H9 (cell line): ENCODE data around the gene ANO3. TPM values are rescaled to one million over a fixed set of nuclear protein-coding genes. Genes with fewer than 3 reads are reported as not detected.

ENCODE experiments used
- DNase-seq: peaks from one replicate; pipeline ENCODE4 v3.0.0-alpha.2; 2017
- H2AFZ ChIP-seq: one replicate; pipeline ENCODE4 v1.6.1; 2013; ENCODE audit warnings: mild to moderate bottlenecking, low read length, control low read depth, moderate library complexity
- H2AK5ac ChIP-seq: 2 replicates; pipeline ENCODE4 v1.6.1; 2013; ENCODE audit warnings: low read length, control low read depth, mixed read lengths; ENCODE audit not compliant: insufficient read length
- H2BK120ac ChIP-seq: one replicate; pipeline ENCODE4 v1.6.1; 2013; ENCODE audit warnings: low read depth, mild to moderate bottlenecking, low read length, control low read depth, inconsistent platforms; ENCODE audit not compliant: poor library complexity, severe bottlenecking
- H2BK12ac ChIP-seq: 2 replicates; pipeline ENCODE4 v1.6.1; 2013; ENCODE audit warnings: low read length, control low read depth, mixed read lengths, low read depth; ENCODE audit not compliant: insufficient read length
- H2BK15ac ChIP-seq: 2 replicates; pipeline ENCODE4 v1.6.1; 2013; ENCODE audit warnings: low read depth, low read length, control low read depth
- H2BK20ac ChIP-seq: one replicate; pipeline ENCODE4 v1.6.1; 2013; ENCODE audit warnings: low read depth, mild to moderate bottlenecking, low read length, control low read depth, inconsistent platforms; ENCODE audit not compliant: poor library complexity, severe bottlenecking
- H2BK5ac ChIP-seq: 2 replicates; pipeline ENCODE4 v1.6.1; 2013; ENCODE audit warnings: low read length, control low read depth, mixed read lengths; ENCODE audit not compliant: insufficient read length
- H3K14ac ChIP-seq: 2 replicates; pipeline ENCODE4 v1.6.1; 2013; ENCODE audit warnings: low read length, control low read depth; ENCODE audit not compliant: insufficient read depth
- H3K18ac ChIP-seq: 2 replicates; pipeline ENCODE4 v1.6.1; 2013; ENCODE audit warnings: low read depth, mild to moderate bottlenecking, mixed read lengths, low read length, control low read depth; ENCODE audit not compliant: insufficient read length
- H3K23ac ChIP-seq: 2 replicates; pipeline ENCODE4 v1.6.1; 2013; ENCODE audit warnings: low read length, control low read depth, mixed read lengths, low read depth; ENCODE audit not compliant: insufficient read length
- H3K23me2 ChIP-seq: 2 replicates; pipeline ENCODE4 v1.6.1; 2013; ENCODE audit warnings: low read depth, mild to moderate bottlenecking, mixed read lengths, low read length, control low read depth; ENCODE audit not compliant: insufficient read length, poor library complexity, severe bottlenecking
- H3K27ac ChIP-seq: 2 replicates; pipeline ENCODE4 v1.5.1; 2013; ENCODE audit warnings: low read length, control low read depth, mixed read lengths, low read depth; ENCODE audit not compliant: insufficient read length
- H3K27me3 ChIP-seq: 2 replicates; pipeline ENCODE4 v1.6.1; 2013; ENCODE audit warnings: low read length, control low read depth, inconsistent platforms; ENCODE audit not compliant: insufficient read depth
- H3K4ac ChIP-seq: 2 replicates; pipeline ENCODE4 v1.6.1; 2013; ENCODE audit warnings: low read depth, mild to moderate bottlenecking, control low read depth, inconsistent platforms, low read length, moderate library complexity
- H3K4me1 ChIP-seq: 2 replicates; pipeline ENCODE4 v1.6.1; 2013; ENCODE audit warnings: low read length, control low read depth, inconsistent platforms; ENCODE audit not compliant: insufficient read depth
- H3K4me2 ChIP-seq: 2 replicates; pipeline ENCODE4 v1.6.1; 2013; ENCODE audit warnings: low read length, control low read depth, mixed read lengths; ENCODE audit not compliant: insufficient read length, insufficient read depth
- H3K56ac ChIP-seq: 2 replicates; pipeline ENCODE4 v1.6.1; 2013; ENCODE audit warnings: low read depth, mild to moderate bottlenecking, mixed read lengths, low read length, control low read depth; ENCODE audit not compliant: insufficient read length
- H3K79me1 ChIP-seq: 2 replicates; pipeline ENCODE4 v1.6.1; 2013; ENCODE audit warnings: low read depth, mild to moderate bottlenecking, moderate library complexity, low read length, control low read depth, inconsistent platforms; ENCODE audit not compliant: insufficient read depth, poor library complexity, severe bottlenecking
- H3K79me2 ChIP-seq: 2 replicates; pipeline ENCODE4 v1.6.1; 2013; ENCODE audit warnings: low read length, control low read depth, inconsistent platforms; ENCODE audit not compliant: insufficient read depth
- H3K9ac ChIP-seq: 2 replicates; pipeline ENCODE4 v1.6.1; 2013; ENCODE audit warnings: low read length, control low read depth, mixed read lengths; ENCODE audit not compliant: insufficient read length; ENCODE audit errors: extremely low read depth
- H3K9me3 ChIP-seq: one replicate; pipeline ENCODE4 v1.6.1; 2013; ENCODE audit warnings: low read depth, low read length, inconsistent platforms; ENCODE audit not compliant: control insufficient read depth
- H3T11ph ChIP-seq: one replicate; pipeline ENCODE4 v1.6.1; 2013; ENCODE audit warnings: mild to moderate bottlenecking, low read length, control low read depth, inconsistent platforms
- H4K20me1 ChIP-seq: one replicate; pipeline ENCODE4 v1.6.1; 2013; ENCODE audit not compliant: control insufficient read depth, insufficient read length, insufficient read depth
- H4K5ac ChIP-seq: 2 replicates; pipeline ENCODE4 v1.6.1; 2013; ENCODE audit warnings: low read depth, mild to moderate bottlenecking, mixed read lengths, low read length, control low read depth; ENCODE audit not compliant: insufficient read length
- H4K8ac ChIP-seq: replicated peaks from 2 replicates; pipeline ENCODE4 v1.6.1; 2013; ENCODE audit warnings: low read length, control low read depth, mixed read lengths, low read depth; ENCODE audit not compliant: insufficient read length
- H4K91ac ChIP-seq: 2 replicates; pipeline ENCODE4 v1.6.1; 2013; ENCODE audit warnings: low read depth, mild to moderate bottlenecking, moderate library complexity, mixed read lengths, low read length, control low read depth; ENCODE audit not compliant: insufficient read length
- H3K27ac Mint-ChIP-seq, 3 experiments: 2 replicates in 2 of 3; 3 replicates in 1 of 3; pipeline ENCODE4 v1.8.0; 2020 to 2021; ENCODE audit warnings: mixed read lengths in 3 of 3, mild to moderate bottlenecking in 1 of 3, moderate library complexity in 1 of 3
- H3K27me3 Mint-ChIP-seq: 2 replicates; pipeline ENCODE4 v1.8.0; 2021; ENCODE audit warnings: low read depth, mild to moderate bottlenecking, moderate library complexity, mixed read lengths
- H3K36me3 Mint-ChIP-seq, 3 experiments: 2 replicates in 2 of 3; 3 replicates in 1 of 3; pipeline ENCODE4 v1.8.0; 2020 to 2021; ENCODE audit warnings: low read depth in 3 of 3, mixed read lengths in 3 of 3; ENCODE audit not compliant: insufficient read depth in 1 of 3
- H3K4me1 Mint-ChIP-seq, 2 experiments: 2 replicates each; pipeline ENCODE4 v1.8.0; 2020; ENCODE audit warnings: mixed read lengths in 2 of 2
- H3K4me3 Mint-ChIP-seq, 2 experiments: 2 replicates in 1 of 2; 3 replicates in 1 of 2; pipeline ENCODE4 v1.8.0; 2020 to 2021; ENCODE audit warnings: mild to moderate bottlenecking in 2 of 2, mixed read lengths in 2 of 2, moderate library complexity in 1 of 2
- H3K9me3 Mint-ChIP-seq, 2 experiments: 2 replicates in 1 of 2; 3 replicates in 1 of 2; pipeline ENCODE4 v1.8.0; 2020; ENCODE audit warnings: mild to moderate bottlenecking in 2 of 2, mixed read lengths in 2 of 2, moderate library complexity in 1 of 2
- WGBS: extraction: QIAGEN DNeasy Blood & Tissue Kit; methylation state at CpG from one replicate; pipeline ENCODE4 v1.1.7; 2013; ENCODE audit warnings: missing lambda C conversion rate, low lambda C conversion rate, mixed read lengths; ENCODE audit not compliant: insufficient read length; ENCODE audit errors: extremely low coverage; 5-methylcytosine and 5-hydroxymethylcytosine counted together
- total RNA-seq: library from RNA; stranded (reverse); gene quantifications from 2 replicates; pipeline ENCODE4 v1.2.1, GENCODE V29; 2021
- TF ChIP-seq, protein P1 (sequence below): fragments of 200-600 bp; sonication (generic); conservative IDR thresholded peaks from 3 replicates; pipeline ENCODE4 v1.8.0; 2021; ENCODE audit warnings: antibody characterized with exemption, mild to moderate bottlenecking

Gene ANO3
- total RNA-seq, 1 experiment from 2014 or later, result not detected

DNA sequence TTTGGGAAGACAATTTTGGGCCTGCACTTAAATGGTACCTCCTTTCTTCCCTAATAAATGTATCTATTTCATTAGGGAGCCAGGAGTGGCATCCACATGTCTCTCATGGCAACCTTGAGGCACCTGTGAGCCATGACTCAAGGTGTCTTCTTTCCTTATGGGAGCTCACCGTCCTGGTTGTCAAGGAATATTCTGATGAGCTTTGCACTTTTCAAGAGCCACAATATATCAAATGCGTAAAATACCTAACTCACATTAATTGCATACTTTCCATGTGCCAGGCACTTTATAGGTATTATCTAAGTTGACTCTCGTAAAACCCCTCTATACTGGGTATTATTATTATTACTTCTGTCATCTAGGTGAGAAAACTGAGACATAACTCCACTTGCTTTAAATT lies 207.6 kb downstream of the ANO3 start:
- H2BK15ac ChIP-seq, result no peak overlapping the region
- Mint-ChIP-seq H3K9me3 (peaks cover 2 to 3% of the 10 kb centered on the region in 2 experiments; a peak in 3 of 5 replicates), H3K36me3 (no peaks in the 10 kb centered on the region), H3K27ac (no peak overlapping the region), H3K27me3 (peaks cover 5% of the 10 kb centered on the region), H3K4me1 (peaks cover 0 to 4% of the 10 kb centered on the region in 2 experiments; a peak in 1 of 4 replicates), H3K4me3 (no peak overlapping the region)
- no peaks in the 10 kb centered on the region for H3K4me1 ChIP-seq
- no peak overlapping the region for H3K23ac ChIP-seq
- no CpG with 5 or more reads among the region's 3 CpGs for WGBS
- no peak overlapping the region for H3K4me2 ChIP-seq
- H3K79me1 ChIP-seq, result no peaks in the 10 kb centered on the region
- H2BK120ac ChIP-seq, result no peak overlapping the region
- no peak for DNase-seq
- H4K91ac ChIP-seq, result no peak overlapping the region
- no peaks in the 10 kb centered on the region for H3K27me3 ChIP-seq
- no peak overlapping the region for H3K56ac ChIP-seq
- H3T11ph ChIP-seq, result no peak overlapping the region
- no peak overlapping the region for H3K18ac ChIP-seq
- H3K4ac ChIP-seq, result no peak overlapping the region
- TF ChIP-seq, protein P1, sequence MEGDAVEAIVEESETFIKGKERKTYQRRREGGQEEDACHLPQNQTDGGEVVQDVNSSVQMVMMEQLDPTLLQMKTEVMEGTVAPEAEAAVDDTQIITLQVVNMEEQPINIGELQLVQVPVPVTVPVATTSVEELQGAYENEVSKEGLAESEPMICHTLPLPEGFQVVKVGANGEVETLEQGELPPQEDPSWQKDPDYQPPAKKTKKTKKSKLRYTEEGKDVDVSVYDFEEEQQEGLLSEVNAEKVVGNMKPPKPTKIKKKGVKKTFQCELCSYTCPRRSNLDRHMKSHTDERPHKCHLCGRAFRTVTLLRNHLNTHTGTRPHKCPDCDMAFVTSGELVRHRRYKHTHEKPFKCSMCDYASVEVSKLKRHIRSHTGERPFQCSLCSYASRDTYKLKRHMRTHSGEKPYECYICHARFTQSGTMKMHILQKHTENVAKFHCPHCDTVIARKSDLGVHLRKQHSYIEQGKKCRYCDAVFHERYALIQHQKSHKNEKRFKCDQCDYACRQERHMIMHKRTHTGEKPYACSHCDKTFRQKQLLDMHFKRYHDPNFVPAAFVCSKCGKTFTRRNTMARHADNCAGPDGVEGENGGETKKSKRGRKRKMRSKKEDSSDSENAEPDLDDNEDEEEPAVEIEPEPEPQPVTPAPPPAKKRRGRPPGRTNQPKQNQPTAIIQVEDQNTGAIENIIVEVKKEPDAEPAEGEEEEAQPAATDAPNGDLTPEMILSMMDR, result no peak
- no peak overlapping the region for H2BK5ac ChIP-seq
- no peak overlapping the region for H2BK20ac ChIP-seq
- H4K20me1 ChIP-seq, result no peaks in the 10 kb centered on the region
- no peak overlapping the region for H3K9ac ChIP-seq
- H4K5ac ChIP-seq, result no peak overlapping the region
- no peak overlapping the region for H2BK12ac ChIP-seq
- H4K8ac ChIP-seq, result no peak overlapping the region
- no peak overlapping the region for H2AK5ac ChIP-seq
- no peak overlapping the region for H3K27ac ChIP-seq
- no peaks in the 10 kb centered on the region for H3K23me2 ChIP-seq
- no peaks in the 10 kb centered on the region for H3K79me2 ChIP-seq
- H3K14ac ChIP-seq, result no peak overlapping the region
- H3K9me3 ChIP-seq, result no peaks in the 10 kb centered on the region
- no peak overlapping the region for H2AFZ ChIP-seq
